Spinal cord (tissue), 10 donors: ENCODE measurements around the gene NNMT. TPM values are rescaled to one million over a fixed set of nuclear protein-coding genes. Genes with fewer than 3 reads are reported as not detected.

Experiments
- DNase-seq, 6 donors: peaks; one replicate each; pipeline versions ENCODE4 v3.0.0 to v3.0.0-alpha.2; 2013 to 2015; ENCODE audit warnings: low spot score in 6 of 6, low read depth in 4 of 6
- H3K27ac ChIP-seq: one replicate; pipeline ENCODE4 v1.5.1; 2013; ENCODE audit warnings: low read depth, low read length, control low read depth
- H3K27me3 ChIP-seq: one replicate; pipeline ENCODE4 v1.6.1; 2013; ENCODE audit warnings: low read length; ENCODE audit not compliant: control insufficient read depth, insufficient read depth
- H3K36me3 ChIP-seq: one replicate; pipeline ENCODE4 v1.6.1; 2013; ENCODE audit warnings: low read length; ENCODE audit not compliant: control insufficient read depth, insufficient read depth
- H3K4me1 ChIP-seq: one replicate; pipeline ENCODE4 v1.6.1; 2013; ENCODE audit warnings: low read length; ENCODE audit not compliant: control insufficient read depth, insufficient read depth
- H3K4me3 ChIP-seq: one replicate; pipeline ENCODE4 v1.5.1; 2013; ENCODE audit warnings: low read depth, low read length, control low read depth
- H3K9me3 ChIP-seq: one replicate; pipeline ENCODE4 v1.6.1; 2013; ENCODE audit warnings: low read length; ENCODE audit not compliant: control insufficient read depth, insufficient read depth
- WGBS: methylation state at CpG from one replicate; pipeline ENCODE4 v1.1.5; 2013; ENCODE audit warnings: missing lambda C conversion rate; ENCODE audit not compliant: insufficient coverage; 5-methylcytosine and 5-hydroxymethylcytosine counted together
- polyA plus RNA-seq, 2 donors: library from polyadenylated mRNA; unstranded; fragments of 120-200 nt; gene quantifications; one replicate each; pipeline ENCODE4 v1.2.1, GENCODE V29; 2013; ENCODE audit not compliant: insufficient read length in 2 of 2
- total RNA-seq, 2 donors: library from RNA; depleted of rRNA in 1 of 2; stranded (reverse); fragments of 120-200 nt in 1 of 2; fragments of >200 nt in 1 of 2; gene quantifications; one replicate each; pipeline versions ENCODE4 v1.2.3 to v1.2.4, GENCODE V29; 2013 to 2014
- donor health status: healthy.

Gene NNMT
- total and polyA plus RNA-seq, 4 donors = 0.47 to 3.4 (median 1.7) TPM

DNA sequence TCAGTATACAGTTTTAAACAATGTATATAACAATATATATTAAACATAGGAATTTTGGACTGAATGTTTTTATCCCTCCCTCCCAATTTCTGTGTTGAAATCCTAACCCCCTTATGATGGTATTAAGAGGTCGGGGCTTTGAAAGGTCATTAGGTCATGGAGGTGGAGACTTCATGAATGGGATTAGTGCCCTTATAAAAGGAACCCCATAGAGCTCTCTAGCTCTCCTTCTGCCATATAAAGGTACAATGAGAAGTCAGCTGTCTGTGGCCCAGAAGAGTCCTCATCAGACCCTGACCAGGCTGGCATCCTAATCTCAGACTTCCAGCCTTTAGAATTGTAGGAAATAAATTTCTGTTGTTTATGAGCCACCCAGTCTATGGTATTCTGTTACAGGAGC, 6.5 kb downstream of the NNMT start:
- peaks cover 9% of the 10 kb centered on the region for H3K9me3 ChIP-seq
- no peak overlapping the region for H3K4me3 ChIP-seq
- H3K27ac ChIP-seq = no peak overlapping the region
- no peaks in the 10 kb centered on the region for H3K4me1 ChIP-seq
- DNase-seq = no peak
- no peaks in the 10 kb centered on the region for H3K27me3 ChIP-seq
- no CpG with 5 or more reads among the region's 1 CpG for WGBS
- no peaks in the 10 kb centered on the region for H3K36me3 ChIP-seq

DNA sequence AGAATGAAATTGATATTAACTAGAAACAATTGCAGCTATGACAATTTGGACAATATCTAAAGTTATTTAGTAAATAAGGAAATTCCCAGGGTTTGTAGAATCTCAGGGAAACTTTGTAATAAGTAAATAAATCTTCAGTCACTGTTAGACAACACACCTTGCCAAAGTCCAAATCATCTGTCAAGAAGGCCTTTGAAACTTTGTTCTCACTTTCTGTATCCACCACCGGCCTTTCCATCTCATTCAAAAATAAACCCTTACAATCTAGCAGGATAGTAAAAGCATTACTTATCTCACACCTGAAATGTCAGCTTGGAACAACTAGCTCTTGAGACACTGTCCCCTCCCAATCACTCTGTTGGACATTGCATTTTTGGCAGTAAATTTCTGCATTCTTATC, 7.9 kb downstream of the NNMT start:
- Histone ChIP-seq H3K9me3 (peaks cover 9% of the 10 kb centered on the region), H3K36me3 (no peaks in the 10 kb centered on the region), H3K27ac (no peak overlapping the region), H3K4me1 (no peaks in the 10 kb centered on the region), H3K4me3 (no peak overlapping the region), H3K27me3 (no peaks in the 10 kb centered on the region)
- 100% methylated on average over 1 of the region's 1 CpG for WGBS
- DNase-seq = no peak

DNA sequence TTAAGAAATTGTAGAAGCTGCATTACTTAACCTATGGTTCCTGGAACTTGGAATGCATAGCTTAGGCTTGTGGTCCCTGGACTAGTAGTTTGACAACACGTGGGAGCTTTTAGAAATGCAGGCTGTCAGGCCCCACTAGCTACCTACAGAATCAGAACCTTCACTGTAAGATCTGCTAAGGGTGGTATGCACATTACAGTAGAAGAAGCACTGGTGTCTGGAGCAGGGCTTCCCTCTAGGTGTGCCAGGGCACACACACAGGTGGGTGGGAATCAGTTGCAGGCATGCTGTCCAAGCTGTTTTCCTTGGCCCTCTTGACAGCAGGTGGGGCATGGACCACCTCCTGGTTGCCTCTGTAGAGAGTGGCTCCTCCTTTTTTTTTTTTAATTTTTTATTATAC, 8.8 kb downstream of the NNMT start:
- no peak for DNase-seq
- no peaks in the 10 kb centered on the region for H3K36me3 ChIP-seq
- WGBS = no CpG with 5 or more reads among the region's 1 CpG
- H3K27ac ChIP-seq = no peak overlapping the region
- H3K4me1 ChIP-seq = no peaks in the 10 kb centered on the region
- no peak overlapping the region for H3K4me3 ChIP-seq
- H3K27me3 ChIP-seq = no peaks in the 10 kb centered on the region
- peaks cover 7% of the 10 kb centered on the region for H3K9me3 ChIP-seq

DNA sequence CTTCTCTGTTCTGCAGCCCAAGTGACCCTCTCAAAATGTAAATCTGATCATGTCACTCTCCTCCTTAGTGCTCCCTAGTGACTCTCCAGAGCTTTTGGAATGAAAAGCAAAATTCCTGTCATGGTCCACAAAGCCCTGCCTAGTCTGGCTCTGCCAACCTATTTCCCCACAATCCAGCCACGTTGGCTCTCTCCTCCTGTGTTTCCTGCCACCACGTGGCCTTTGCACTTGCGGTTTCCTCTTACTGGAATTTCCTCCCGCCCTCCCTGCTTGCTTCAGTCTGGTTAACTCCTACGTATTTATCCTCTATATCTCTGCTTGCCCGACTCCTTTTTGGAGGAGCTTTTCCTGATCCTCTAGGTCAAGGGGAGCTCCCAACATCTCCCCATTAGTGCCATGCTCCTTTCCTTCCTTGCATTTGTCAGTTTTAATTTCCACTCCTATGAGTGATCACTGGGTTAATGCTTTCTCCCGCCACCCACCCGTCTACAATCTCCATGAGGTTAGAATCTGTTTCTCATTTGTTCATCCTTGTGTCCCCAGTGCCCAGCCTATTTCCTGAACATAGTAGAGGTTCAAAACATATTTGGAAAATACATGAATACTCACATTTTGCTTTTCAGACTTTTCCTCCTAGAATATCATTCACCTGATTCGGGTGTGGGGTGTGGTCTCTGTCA, 11.5 kb downstream of the NNMT start:
- 70% methylated on average over 9 of the region's 9 CpGs for WGBS

DNA sequence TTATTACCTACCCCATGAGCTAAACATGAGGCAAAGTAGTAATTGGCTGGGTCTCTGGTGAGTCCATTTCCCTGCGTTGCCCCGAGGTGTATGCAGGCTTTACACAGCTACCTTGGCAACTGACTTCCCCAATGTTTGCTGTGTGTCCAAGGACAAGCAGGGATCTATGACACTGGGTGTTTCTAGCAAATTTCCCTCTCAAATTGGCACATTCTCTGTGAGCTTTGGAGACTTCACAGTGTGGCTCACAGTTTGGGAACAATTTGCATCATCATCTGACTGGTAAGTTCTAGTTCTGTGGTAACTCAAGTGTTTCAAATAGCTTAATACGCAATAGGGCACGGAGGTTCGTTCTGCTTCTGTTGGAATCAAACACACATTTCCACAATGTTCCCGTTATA, 12.5 kb downstream of the NNMT start:
- Histone ChIP-seq H3K27me3 (no peaks in the 10 kb centered on the region), H3K9me3 (peaks cover 2% of the 10 kb centered on the region), H3K4me3 (no peak overlapping the region), H3K36me3 (no peaks in the 10 kb centered on the region), H3K27ac (no peak overlapping the region), H3K4me1 (no peaks in the 10 kb centered on the region)
- 32% methylated on average over 2 of the region's 6 CpGs for WGBS
- DNase-seq = peak in 1 of 6 donors; percentile 25

More for the DNA sequence above, 11.5 kb downstream of the NNMT start:
- Histone ChIP-seq H3K9me3 (peaks cover 2% of the 10 kb centered on the region), H3K27ac (no peak overlapping the region), H3K4me1 (no peaks in the 10 kb centered on the region), H3K4me3 (no peak overlapping the region), H3K36me3 (no peaks in the 10 kb centered on the region), H3K27me3 (no peaks in the 10 kb centered on the region)
- no peak for DNase-seq

DNA sequence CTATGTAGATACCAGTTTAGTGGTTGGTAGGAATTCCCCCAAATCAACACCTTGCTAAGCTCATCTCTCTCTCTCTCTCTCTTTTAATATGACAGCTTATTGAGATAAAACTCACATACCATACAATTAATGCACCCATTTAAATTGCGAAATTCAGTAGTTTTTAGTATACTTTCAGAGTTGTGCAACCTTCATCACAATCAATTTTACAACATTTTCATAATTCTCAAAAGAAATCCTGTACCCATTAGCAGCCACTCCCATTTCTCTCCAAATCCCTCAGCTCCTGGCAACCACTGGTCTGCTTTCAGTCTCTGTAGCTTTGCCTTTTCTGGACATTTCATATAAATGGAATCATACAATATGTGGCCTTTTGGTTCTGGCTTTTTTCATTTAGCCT, 13.3 kb downstream of the NNMT start:
- no peak for DNase-seq
- H3K36me3 ChIP-seq = no peaks in the 10 kb centered on the region
- no peaks in the 10 kb centered on the region for H3K27me3 ChIP-seq
- no peak overlapping the region for H3K27ac ChIP-seq
- 80% methylated on average over 1 of the region's 1 CpG for WGBS
- peaks cover 2% of the 10 kb centered on the region for H3K9me3 ChIP-seq
- H3K4me1 ChIP-seq = no peaks in the 10 kb centered on the region
- H3K4me3 ChIP-seq = no peak overlapping the region

- Histone ChIP-seq H3K27ac (no peak overlapping the region), H3K27me3 (no peaks in the 10 kb centered on the region), H3K4me3 (no peak overlapping the region), H3K36me3 (no peaks in the 10 kb centered on the region), H3K4me1 (no peaks in the 10 kb centered on the region), H3K9me3 (peaks cover 2% of the 10 kb centered on the region)
- no CpG with 5 or more reads among the region's 2 CpGs for WGBS
- no peak for DNase-seq
Observed at GRCh38 chr11:114310095-114310494, 13.9 kb downstream of the NNMT start.

GRCh38 chr11:114311946-114312345, 15.7 kb downstream of the NNMT start:
- Histone ChIP-seq H3K4me3 (no peak overlapping the region), H3K27me3 (no peaks in the 10 kb centered on the region), H3K4me1 (no peaks in the 10 kb centered on the region), H3K36me3 (no peaks in the 10 kb centered on the region), H3K9me3 (peaks cover 2% of the 10 kb centered on the region), H3K27ac (no peak overlapping the region)
- 93% methylated on average over 9 of the region's 10 CpGs for WGBS
- no peak for DNase-seq

DNA sequence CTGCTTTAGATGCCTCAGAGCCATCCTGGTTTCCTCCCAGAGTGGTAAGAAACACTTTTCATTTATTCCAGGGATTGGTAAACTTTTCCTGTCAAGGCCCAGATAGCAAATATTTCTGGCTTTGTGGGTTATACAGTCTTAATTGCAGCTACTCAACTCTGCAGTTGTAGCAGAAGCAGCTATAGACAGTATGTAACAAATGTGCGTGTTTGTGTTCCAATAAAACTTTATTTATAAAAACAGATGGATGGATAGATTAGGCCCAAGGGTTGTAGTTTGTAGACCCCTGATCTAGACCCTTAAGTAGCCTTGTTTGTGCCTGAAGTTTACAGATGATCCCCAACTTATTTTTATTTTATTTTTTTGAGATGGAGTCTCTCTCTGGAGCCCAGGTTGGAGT, 17.9 kb downstream of the NNMT start:
- peaks cover 2% of the 10 kb centered on the region for H3K9me3 ChIP-seq
- H3K4me1 ChIP-seq = no peaks in the 10 kb centered on the region
- no peak for DNase-seq
- no peaks in the 10 kb centered on the region for H3K27me3 ChIP-seq
- no CpG with 5 or more reads among the region's 1 CpG for WGBS
- no peak overlapping the region for H3K4me3 ChIP-seq
- H3K27ac ChIP-seq = no peak overlapping the region
- H3K36me3 ChIP-seq = no peaks in the 10 kb centered on the region

GRCh38 chr11:114315749-114316368, 19.7 kb downstream of the NNMT start:
- no peak overlapping the region for H3K27ac ChIP-seq
- WGBS = 29% methylated on average over 11 of the region's 13 CpGs

More at GRCh38 chr11:114315749-114316368, 19.7 kb downstream of the NNMT start:
- H3K9me3 ChIP-seq = no peaks in the 10 kb centered on the region
- no peak overlapping the region for H3K4me3 ChIP-seq
- H3K36me3 ChIP-seq = no peaks in the 10 kb centered on the region
- no peak for DNase-seq
- H3K27me3 ChIP-seq = no peaks in the 10 kb centered on the region
- no peaks in the 10 kb centered on the region for H3K4me1 ChIP-seq
